OCI-LY7 (cell line): ENCODE measurements around the gene CD93. TPM values are rescaled to one million over a fixed set of nuclear protein-coding genes. Genes with fewer than 3 reads are reported as not detected.

Experiments used
- BruUV-seq: library from RNA; stranded (reverse); fragments of 400-500 nt; replicated peaks from 2 replicates; lab custom pipeline; 2021; lab: Mats Ljungman, UMichigan
- CTCF ChIA-PET: fragments of 300-600 bp; sonication (Branson Sonifier 250); formaldehyde crosslinking; loops from one replicate; lab custom pipeline; 2022; ENCODE audit warnings: antibody characterized with exemption; ENCODE audit not compliant: unreplicated experiment; lab: Charles Lee
- POLR2A ChIA-PET: fragments of 300-600 bp; sonication (Branson Sonifier 250); formaldehyde crosslinking; loops from one replicate; lab custom pipeline; 2022; ENCODE audit warnings: antibody characterized with exemption; lab: Charles Lee
- DNase-seq: peaks from one replicate; pipeline ENCODE4 v3.0.0-alpha.2; 2015; ENCODE audit warnings: low spot score
- H2AFZ ChIP-seq: fragments of 200-600 bp; sonication (generic), shearing (Covaris generic); 2 replicates; pipeline ENCODE4 v1.6.1; 2014; ENCODE audit warnings: mild to moderate bottlenecking, antibody characterized with exemption, low read length, moderate library complexity
- H3K27ac ChIP-seq: fragments of 200-600 bp; sonication (generic); 2 replicates; pipeline ENCODE4 v1.5.1; 2014; ENCODE audit warnings: mixed run types, low read depth, mild to moderate bottlenecking, moderate library complexity, low read length, inconsistent platforms; ENCODE audit not compliant: poor library complexity, severe bottlenecking
- H3K36me3 ChIP-seq: fragments of 200-600 bp; sonication (generic); 2 replicates; pipeline ENCODE4 v1.6.1; 2014; ENCODE audit warnings: mild to moderate bottlenecking, antibody characterized with exemption, low read length, moderate library complexity, mixed read lengths; ENCODE audit not compliant: insufficient read depth
- H3K4me1 ChIP-seq: fragments of 200-600 bp; sonication (generic); 2 replicates; pipeline ENCODE4 v1.5.1; 2014; ENCODE audit warnings: mild to moderate bottlenecking, low read length; ENCODE audit not compliant: insufficient read depth, poor library complexity, severe bottlenecking
- H3K4me2 ChIP-seq: fragments of 200-600 bp; sonication (generic); 2 replicates; pipeline ENCODE4 v1.6.1; 2014; ENCODE audit warnings: mild to moderate bottlenecking, low read length
- H3K4me3 ChIP-seq: fragments of 200-600 bp; sonication (generic); 2 replicates; pipeline ENCODE4 v1.5.1; 2014; ENCODE audit warnings: mild to moderate bottlenecking, low read depth, low read length; ENCODE audit not compliant: poor library complexity, severe bottlenecking
- H3K79me2 ChIP-seq: fragments of 200-600 bp; sonication (generic); 2 replicates; pipeline ENCODE4 v1.6.1; 2016; ENCODE audit warnings: low read depth, mild to moderate bottlenecking, low read length, moderate library complexity, mixed read lengths; ENCODE audit not compliant: insufficient read depth
- H3K9me2 ChIP-seq: fragments of 200-600 bp; sonication (generic); 2 replicates; pipeline ENCODE4 v1.6.1; 2016; ENCODE audit warnings: mild to moderate bottlenecking, low read length, mixed read lengths; ENCODE audit not compliant: insufficient read depth
- H3K9me3 ChIP-seq: fragments of 200-600 bp; sonication (generic); 2 replicates; pipeline ENCODE4 v1.6.1; 2014; ENCODE audit warnings: mild to moderate bottlenecking, mixed run types, low read length, mixed read lengths
- H4K20me1 ChIP-seq: fragments of 200-600 bp; sonication (generic); 2 replicates; pipeline ENCODE4 v1.6.1; 2014; ENCODE audit warnings: mild to moderate bottlenecking, antibody characterized with exemption, low read length, moderate library complexity, mixed read lengths; ENCODE audit not compliant: insufficient read depth
- CTCF ChIP-seq: fragments of 200-600 bp; sonication (generic); conservative IDR thresholded peaks from 2 replicates; pipeline ENCODE4 v1.5.1; 2014; ENCODE audit warnings: mild to moderate bottlenecking, antibody characterized with exemption, low read length, moderate library complexity, mixed read lengths
- EZH2phosphoT487 ChIP-seq: fragments of 200-600 bp; sonication (generic); IDR thresholded peaks from 2 replicates; pipeline ENCODE4 v1.6.1; 2018; ENCODE audit warnings: low read depth, borderline replicate concordance, mild to moderate bottlenecking, mixed run types, antibody characterized with exemption, low read length, moderate library complexity, mixed read lengths
- intact Hi-C: fragments of 100-400 bp; cut with micrococcal nuclease; formaldehyde crosslinking; loops from one replicate; pipeline ENCODE4 v1.10.0; 2022; ENCODE audit not compliant: unreplicated experiment
- total RNA-seq, 2 experiments: library from RNA; depleted of rRNA in 1 of 2; stranded (reverse); fragments of >200 nt in 1 of 2; shearing (Covaris generic) in 1 of 2; gene quantifications; 2 replicates each; pipeline ENCODE4 v1.2.3, GENCODE V29; 2014 to 2022

Gene CD93
- total RNA-seq, 2 experiments from 2014 or later, result not detected

GRCh38 chr20:23088866-23089265 is 2.7 kb upstream of the CD93 start:
- no TSS peak for BruUV-seq
- no peak overlapping the region for H2AFZ ChIP-seq
- H3K27ac ChIP-seq, result no peak overlapping the region
- no peak for DNase-seq
- TF ChIP-seq EZH2phosphoT487, result no peak
- H3K4me3 ChIP-seq, result no peak overlapping the region
- no peaks in the 10 kb centered on the region for H4K20me1 ChIP-seq
- ChIA-PET POLR2A (no interaction called here), CTCF (no interaction called here)
- H3K4me1 ChIP-seq, result no peaks in the 10 kb centered on the region
- H3K9me3 ChIP-seq, result no peaks in the 10 kb centered on the region
- intact Hi-C loops, result no loop called here
- no peaks in the 10 kb centered on the region for H3K79me2 ChIP-seq
- no peaks in the 10 kb centered on the region for H3K36me3 ChIP-seq
- no peak overlapping the region for H3K4me2 ChIP-seq
- no peaks in the 10 kb centered on the region for H3K9me2 ChIP-seq

GRCh38 chr20:23087587-23088251 is 1.6 kb upstream of the CD93 start:
- H3K4me1 ChIP-seq, result no peaks in the 10 kb centered on the region
- H4K20me1 ChIP-seq, result no peaks in the 10 kb centered on the region
- TF ChIP-seq CTCF, result no peak
- TF ChIP-seq EZH2phosphoT487, result no peak
- H3K27ac ChIP-seq, result no peak overlapping the region
- H3K4me2 ChIP-seq, result no peak overlapping the region
- no peak overlapping the region for H3K4me3 ChIP-seq
- POLR2A ChIA-PET, result no interaction called here
- no peaks in the 10 kb centered on the region for H3K36me3 ChIP-seq
- H3K9me2 ChIP-seq, result no peaks in the 10 kb centered on the region
- no TSS peak for BruUV-seq
- no peak for DNase-seq
- H3K9me3 ChIP-seq, result no peaks in the 10 kb centered on the region
- intact Hi-C loops, result no loop called here
- no peak overlapping the region for H2AFZ ChIP-seq
- no peaks in the 10 kb centered on the region for H3K79me2 ChIP-seq
- CTCF ChIA-PET, result no interaction called here

GRCh38 chr20:23086931-23087411 is 847 bp upstream of the CD93 start:
- TF ChIP-seq EZH2phosphoT487 (no peak), CTCF (no peak)
- Histone ChIP-seq H3K36me3 (no peaks in the 10 kb centered on the region), H3K4me2 (no peak overlapping the region), H3K4me1 (no peaks in the 10 kb centered on the region), H3K9me2 (no peaks in the 10 kb centered on the region), H3K4me3 (no peak overlapping the region), H3K9me3 (no peaks in the 10 kb centered on the region), H2AFZ (no peak overlapping the region), H3K79me2 (no peaks in the 10 kb centered on the region), H3K27ac (no peak overlapping the region), H4K20me1 (no peaks in the 10 kb centered on the region)
- DNase-seq, result no peak
- ChIA-PET POLR2A (no interaction called here), CTCF (no interaction called here)
- no TSS peak for BruUV-seq
- intact Hi-C loops, result no loop called here
